ENCODE measurements around the gene EID1.

GRCh38 chr15:48876057-48876456, 1.9 kb upstream of the EID1 start:
- TF ChIP-seq CTCF (IDR thresholded peaks at IDR 0.05 in 4 of 5, conservative IDR thresholded peaks at IDR 0.05 in 1 of 5) (no peak), POLR2A (IDR thresholded peaks at IDR 0.05) (no peak)
